HEK293 (cell line): Measurements from ENCODE around the gene DYDC2.

Experiments
- KLF9 ChIP-seq: fragments of 450-650 bp; formaldehyde crosslinking; IDR thresholded peaks from 2 replicates; pipeline ENCODE4 v1.5.1; 2016; ENCODE audit warnings: missing biosample characterization, missing genetic modification characterization, low read depth
- REPIN1 ChIP-seq: fragments of 450-650 bp; formaldehyde crosslinking; IDR thresholded peaks from 2 replicates; pipeline ENCODE4 v1.5.1; 2017; ENCODE audit warnings: missing biosample characterization, missing genetic modification characterization, low read depth
- SETDB1 ChIP-seq: IDR thresholded peaks from one replicate; pipeline ENCODE4 v1.6.1; 2017; ENCODE audit warnings: mild to moderate bottlenecking, low read length, moderate library complexity, mixed read lengths; ENCODE audit not compliant: insufficient read length
- ZBTB7A ChIP-seq: fragments of 450-650 bp; formaldehyde crosslinking; IDR thresholded peaks from 2 replicates; pipeline ENCODE4 v1.5.1; 2016; ENCODE audit warnings: low read depth, missing biosample characterization, missing genetic modification characterization
- ZNF121 ChIP-seq: fragments of 450-650 bp; formaldehyde crosslinking; IDR thresholded peaks from 2 replicates; pipeline ENCODE4 v1.5.1; 2016; ENCODE audit warnings: missing biosample characterization, missing genetic modification characterization
- ZNF174 ChIP-seq: fragments of 450-650 bp; formaldehyde crosslinking; IDR thresholded peaks from 2 replicates; pipeline ENCODE4 v1.5.0; 2017; ENCODE audit warnings: missing biosample characterization, mild to moderate bottlenecking, missing genetic modification characterization
- ZNF266 ChIP-seq: fragments of 450-650 bp; formaldehyde crosslinking; IDR thresholded peaks from 2 replicates; pipeline ENCODE4 v1.5.1; 2016; ENCODE audit warnings: missing biosample characterization, missing genetic modification characterization, low read depth
- ZNF292 ChIP-seq: fragments of 450-650 bp; formaldehyde crosslinking; IDR thresholded peaks from 2 replicates; pipeline ENCODE4 v1.5.1; 2016; ENCODE audit warnings: low read depth, missing biosample characterization, missing genetic modification characterization, borderline replicate concordance
- ZNF350 ChIP-seq: fragments of 450-650 bp; formaldehyde crosslinking; IDR thresholded peaks from 2 replicates; pipeline ENCODE4 v1.5.0; 2017; ENCODE audit warnings: missing biosample characterization, mild to moderate bottlenecking, missing genetic modification characterization
- ZNF530 ChIP-seq: fragments of 450-650 bp; formaldehyde crosslinking; IDR thresholded peaks from 2 replicates; pipeline ENCODE4 v1.5.1; 2016; ENCODE audit warnings: low read depth, missing biosample characterization, missing genetic modification characterization
- ZNF624 ChIP-seq: fragments of 450-650 bp; formaldehyde crosslinking; IDR thresholded peaks from 2 replicates; pipeline ENCODE4 v1.5.1; 2017; ENCODE audit warnings: missing biosample characterization, missing genetic modification characterization
- TF ChIP-seq, protein P1 (sequence below): fragments of 450-650 bp; formaldehyde crosslinking; IDR thresholded peaks from 2 replicates; pipeline ENCODE4 v1.5.1; 2016; ENCODE audit warnings: missing biosample characterization, missing genetic modification characterization
- TF ChIP-seq, protein P2 (sequence below): sonication (generic); formaldehyde crosslinking; IDR thresholded peaks from 2 replicates; pipeline ENCODE4 v1.8.1; 2022; ENCODE audit warnings: mild to moderate bottlenecking, moderate library complexity, missing genetic modification reagents

DNA sequence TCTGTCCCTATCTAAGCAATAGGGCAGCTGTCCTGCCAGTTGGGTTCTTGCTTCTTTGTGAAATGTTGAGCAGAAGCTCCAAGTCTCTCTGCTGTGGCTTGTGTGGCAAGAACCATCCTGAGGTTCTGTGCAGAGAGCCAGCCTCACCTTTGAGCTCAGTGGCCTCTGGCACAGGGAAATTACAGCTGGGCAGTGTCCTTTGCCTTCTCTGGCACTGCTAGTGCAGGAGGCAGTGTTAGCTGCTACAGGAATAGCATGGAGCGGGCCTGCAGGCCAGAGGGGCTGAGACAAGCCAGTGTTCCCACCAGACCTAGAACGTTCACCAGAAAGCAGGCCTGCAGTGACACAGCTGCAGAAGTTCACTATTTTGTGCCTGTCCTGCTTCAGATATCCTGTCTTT is 53.5 kb downstream of the DYDC2 start:
- TF ChIP-seq, protein P1, sequence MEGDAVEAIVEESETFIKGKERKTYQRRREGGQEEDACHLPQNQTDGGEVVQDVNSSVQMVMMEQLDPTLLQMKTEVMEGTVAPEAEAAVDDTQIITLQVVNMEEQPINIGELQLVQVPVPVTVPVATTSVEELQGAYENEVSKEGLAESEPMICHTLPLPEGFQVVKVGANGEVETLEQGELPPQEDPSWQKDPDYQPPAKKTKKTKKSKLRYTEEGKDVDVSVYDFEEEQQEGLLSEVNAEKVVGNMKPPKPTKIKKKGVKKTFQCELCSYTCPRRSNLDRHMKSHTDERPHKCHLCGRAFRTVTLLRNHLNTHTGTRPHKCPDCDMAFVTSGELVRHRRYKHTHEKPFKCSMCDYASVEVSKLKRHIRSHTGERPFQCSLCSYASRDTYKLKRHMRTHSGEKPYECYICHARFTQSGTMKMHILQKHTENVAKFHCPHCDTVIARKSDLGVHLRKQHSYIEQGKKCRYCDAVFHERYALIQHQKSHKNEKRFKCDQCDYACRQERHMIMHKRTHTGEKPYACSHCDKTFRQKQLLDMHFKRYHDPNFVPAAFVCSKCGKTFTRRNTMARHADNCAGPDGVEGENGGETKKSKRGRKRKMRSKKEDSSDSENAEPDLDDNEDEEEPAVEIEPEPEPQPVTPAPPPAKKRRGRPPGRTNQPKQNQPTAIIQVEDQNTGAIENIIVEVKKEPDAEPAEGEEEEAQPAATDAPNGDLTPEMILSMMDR (tag by site-specific recombination): no peak
- no peak for TF ChIP-seq ZNF266 (tag by site-specific recombination)
- TF ChIP-seq, protein P2, sequence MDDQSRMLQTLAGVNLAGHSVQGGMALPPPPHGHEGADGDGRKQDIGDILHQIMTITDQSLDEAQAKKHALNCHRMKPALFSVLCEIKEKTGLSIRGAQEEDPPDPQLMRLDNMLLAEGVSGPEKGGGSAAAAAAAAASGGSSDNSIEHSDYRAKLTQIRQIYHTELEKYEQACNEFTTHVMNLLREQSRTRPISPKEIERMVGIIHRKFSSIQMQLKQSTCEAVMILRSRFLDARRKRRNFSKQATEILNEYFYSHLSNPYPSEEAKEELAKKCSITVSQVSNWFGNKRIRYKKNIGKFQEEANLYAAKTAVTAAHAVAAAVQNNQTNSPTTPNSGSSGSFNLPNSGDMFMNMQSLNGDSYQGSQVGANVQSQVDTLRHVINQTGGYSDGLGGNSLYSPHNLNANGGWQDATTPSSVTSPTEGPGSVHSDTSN (CRISPR knock-in tag): no peak
- TF ChIP-seq ZNF350 (tag by site-specific recombination): no peak
- TF ChIP-seq ZNF292 (tag by site-specific recombination): no peak
- no peak for TF ChIP-seq REPIN1
- TF ChIP-seq ZNF530: no peak
- no peak for TF ChIP-seq ZBTB7A (tag by site-specific recombination)
- TF ChIP-seq ZNF624: no peak
- no peak for TF ChIP-seq SETDB1
- TF ChIP-seq ZNF121 (tag by site-specific recombination): no peak
- no peak for TF ChIP-seq KLF9 (tag by site-specific recombination)
- no peak for TF ChIP-seq ZNF174
